Choroid plexus epithelial cell (primary cell): ENCODE data around the gene IFT22.

Experiments used
- DNase-seq: peaks from one replicate; pipeline ENCODE4 v3.0.0-alpha.2; 2010; ENCODE audit warnings: low read depth
- H3K4me3 ChIP-seq: 2 replicates; pipeline ENCODE4 v1.5.1; 2011; ENCODE audit warnings: low read depth, mild to moderate bottlenecking, control low read depth, low read length, moderate library complexity
- TF ChIP-seq, protein P1 (sequence below): conservative IDR thresholded peaks from 2 replicates; pipeline ENCODE4 v1.5.1; 2011; ENCODE audit warnings: low read depth, mild to moderate bottlenecking, control low read depth, inconsistent platforms, low read length, moderate library complexity

The IFT22 gene

DNA sequence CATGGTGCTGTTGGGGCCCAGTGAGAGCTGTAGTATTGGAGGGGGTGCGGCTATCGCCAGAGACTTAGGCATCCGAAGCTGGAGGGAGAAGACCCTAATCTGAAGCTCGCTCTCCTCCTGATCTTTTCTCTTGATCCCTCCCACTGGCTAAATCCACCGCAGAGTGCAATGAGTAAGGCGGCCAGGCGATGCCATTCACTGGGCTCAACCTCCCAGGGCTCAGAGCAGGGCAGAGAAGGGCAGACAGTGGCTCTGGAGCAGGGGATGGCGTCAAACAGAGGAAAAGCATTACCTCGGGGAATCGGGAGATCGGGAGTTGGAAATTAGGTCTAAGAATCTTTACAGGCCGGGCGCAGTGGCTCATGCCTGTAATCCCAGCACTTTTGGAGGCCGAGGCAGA is 18.8 kb upstream of the IFT22 start:
- no peak for DNase-seq
- TF ChIP-seq, protein P1, sequence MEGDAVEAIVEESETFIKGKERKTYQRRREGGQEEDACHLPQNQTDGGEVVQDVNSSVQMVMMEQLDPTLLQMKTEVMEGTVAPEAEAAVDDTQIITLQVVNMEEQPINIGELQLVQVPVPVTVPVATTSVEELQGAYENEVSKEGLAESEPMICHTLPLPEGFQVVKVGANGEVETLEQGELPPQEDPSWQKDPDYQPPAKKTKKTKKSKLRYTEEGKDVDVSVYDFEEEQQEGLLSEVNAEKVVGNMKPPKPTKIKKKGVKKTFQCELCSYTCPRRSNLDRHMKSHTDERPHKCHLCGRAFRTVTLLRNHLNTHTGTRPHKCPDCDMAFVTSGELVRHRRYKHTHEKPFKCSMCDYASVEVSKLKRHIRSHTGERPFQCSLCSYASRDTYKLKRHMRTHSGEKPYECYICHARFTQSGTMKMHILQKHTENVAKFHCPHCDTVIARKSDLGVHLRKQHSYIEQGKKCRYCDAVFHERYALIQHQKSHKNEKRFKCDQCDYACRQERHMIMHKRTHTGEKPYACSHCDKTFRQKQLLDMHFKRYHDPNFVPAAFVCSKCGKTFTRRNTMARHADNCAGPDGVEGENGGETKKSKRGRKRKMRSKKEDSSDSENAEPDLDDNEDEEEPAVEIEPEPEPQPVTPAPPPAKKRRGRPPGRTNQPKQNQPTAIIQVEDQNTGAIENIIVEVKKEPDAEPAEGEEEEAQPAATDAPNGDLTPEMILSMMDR, result no peak

DNA sequence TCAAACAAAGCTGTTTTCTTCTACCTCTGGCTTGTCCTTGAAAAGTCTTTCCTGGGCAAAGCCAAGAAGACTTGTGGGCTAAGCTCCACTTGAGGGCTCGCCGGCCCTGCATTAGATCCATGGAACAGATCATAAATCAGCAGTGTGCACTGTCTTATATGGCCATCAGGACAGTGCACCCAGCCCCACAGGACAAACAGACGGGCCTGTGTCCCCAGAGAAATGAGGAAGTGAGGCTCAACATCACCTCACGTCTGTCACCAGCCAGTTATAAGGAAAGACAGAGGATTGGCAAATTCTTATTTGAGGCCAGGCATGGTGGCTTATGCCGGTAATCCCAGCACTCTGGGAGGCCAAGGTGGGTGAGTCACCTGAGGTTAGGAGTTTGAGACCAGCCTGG is 12.3 kb upstream of the IFT22 start:
- TF ChIP-seq, protein P1, result no peak

More for the DNA sequence above, 18.8 kb upstream of the IFT22 start:
- H3K4me3 ChIP-seq, result no peak overlapping the region

DNA sequence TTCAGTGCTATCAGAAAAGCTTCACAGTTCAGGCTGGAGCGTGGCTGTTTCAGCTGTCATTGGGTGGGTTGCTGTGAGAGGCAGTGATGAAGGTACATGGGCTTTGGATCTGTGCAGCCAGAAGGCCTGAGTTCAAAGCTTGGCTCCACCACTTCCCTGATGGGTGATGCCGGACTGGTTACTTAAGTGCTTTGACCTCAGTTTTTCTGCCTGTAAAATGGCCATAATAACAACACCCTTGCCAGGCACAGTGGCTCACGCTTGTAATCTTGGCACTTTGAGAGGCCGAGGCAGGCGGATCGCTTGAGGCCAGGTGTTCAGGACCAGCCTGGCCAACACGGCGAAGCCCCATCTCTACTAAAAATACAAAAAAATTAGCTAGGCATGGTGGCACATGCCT is 10.4 kb upstream of the IFT22 start:
- DNase-seq, result no peak
- H3K4me3 ChIP-seq, result no peak overlapping the region
- TF ChIP-seq, protein P1, result no peak

More for the DNA sequence above, 12.3 kb upstream of the IFT22 start:
- H3K4me3 ChIP-seq, result no peak overlapping the region
- DNase-seq, result no peak

DNA sequence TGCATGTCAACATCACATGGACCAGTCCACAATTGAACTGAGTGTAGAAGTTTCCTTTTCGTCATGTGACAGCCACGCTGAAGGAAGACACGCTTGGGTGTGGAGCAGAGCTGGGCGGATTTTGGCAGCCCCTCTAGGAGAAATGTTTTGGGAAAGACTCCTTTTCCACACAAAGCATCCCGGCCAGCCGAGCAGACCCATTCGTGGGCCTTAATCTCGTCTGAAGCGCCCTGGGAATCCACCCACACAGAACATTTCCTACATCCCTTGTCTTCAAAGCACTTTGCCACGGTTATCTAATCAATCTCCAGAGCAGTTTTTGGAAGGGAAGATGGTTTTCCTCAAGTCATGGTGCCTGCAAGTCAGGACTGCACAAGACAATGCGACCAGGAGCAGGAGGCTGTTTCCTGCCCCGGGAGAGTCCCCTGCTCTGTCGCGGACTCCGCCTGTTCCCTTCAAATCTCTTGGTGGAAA is 8.4 kb upstream of the IFT22 start:
- DNase-seq, result no peak
- TF ChIP-seq, protein P1, result no peak
- H3K4me3 ChIP-seq, result no peak overlapping the region

DNA sequence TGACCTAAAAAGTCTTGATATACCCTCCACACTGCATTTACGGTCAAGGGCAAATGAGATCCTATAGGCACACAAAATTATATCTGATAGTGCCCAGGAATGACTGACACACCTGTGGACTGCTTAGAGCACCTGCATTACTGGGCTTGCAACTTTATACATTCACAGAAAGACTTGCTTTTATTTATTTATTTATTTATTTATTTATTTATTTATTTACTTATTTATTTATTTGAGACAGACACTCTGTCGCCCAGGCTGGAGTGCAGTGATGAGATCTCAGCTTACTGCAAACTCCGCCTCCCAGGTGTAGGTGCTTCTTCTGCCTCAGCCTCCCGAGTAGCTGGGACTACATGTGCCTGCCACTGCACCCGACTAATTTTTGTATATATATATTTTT is 6.5 kb upstream of the IFT22 start:
- DNase-seq, result no peak
- TF ChIP-seq, protein P1, result no peak
- H3K4me3 ChIP-seq, result no peak overlapping the region

DNA sequence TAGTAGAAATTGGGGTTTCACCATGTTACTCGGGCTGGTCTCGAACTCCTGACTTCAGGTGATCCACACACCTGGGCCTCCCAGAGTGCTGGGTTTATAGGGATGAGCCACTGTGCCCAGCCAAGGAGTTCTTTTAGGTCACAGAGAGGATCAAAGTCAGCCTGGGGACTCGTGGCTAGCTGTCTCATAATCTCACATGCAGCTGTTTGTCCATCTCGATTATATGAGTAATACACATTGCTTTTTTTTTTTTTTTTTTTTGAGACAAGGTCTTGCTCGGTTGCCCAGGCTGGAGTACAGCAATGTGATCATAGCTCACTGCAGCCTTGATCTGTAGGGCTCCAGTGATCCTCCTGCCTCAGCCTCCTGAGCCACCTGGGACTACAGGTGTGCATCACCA is 2.2 kb downstream of the IFT22 start:
- no peak overlapping the region for H3K4me3 ChIP-seq
- TF ChIP-seq, protein P1, result no peak
- DNase-seq, result no peak

DNA sequence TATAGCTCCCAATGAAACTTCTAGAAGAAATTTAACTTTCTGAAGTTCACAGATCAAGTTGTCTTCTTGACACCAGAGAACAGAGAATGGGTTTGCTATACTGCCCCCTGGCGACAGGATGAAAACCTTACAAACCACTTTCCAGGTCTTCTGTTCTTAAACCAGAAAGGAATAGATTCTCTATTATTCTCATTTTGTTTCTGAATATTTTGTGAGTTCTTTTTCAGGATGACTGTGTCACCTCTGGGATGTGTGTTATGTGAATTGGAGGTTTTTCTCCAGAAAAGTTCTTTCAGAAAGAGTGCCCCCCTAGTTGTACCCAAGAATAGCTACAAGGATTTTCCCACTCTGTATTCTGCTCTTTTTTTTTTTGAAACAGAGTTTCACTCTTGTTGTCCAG is 6.3 kb downstream of the IFT22 start:
- H3K4me3 ChIP-seq, result no peak overlapping the region
- TF ChIP-seq, protein P1, result peak; percentile 72
- peak; percentile 77 for DNase-seq
